HepG2 (cell line): ENCODE data around the gene OSGIN1. TPM values are rescaled to one million over a fixed set of nuclear protein-coding genes. Genes with fewer than 3 reads are reported as not detected.

Experiments
- ETV6 ChIP-seq: sonication (generic); formaldehyde crosslinking; conservative IDR thresholded peaks from 2 replicates; pipeline ENCODE4 v1.4.0; 2020; ENCODE audit warnings: missing genetic modification reagents
- GMEB1 ChIP-seq: sonication (generic); formaldehyde crosslinking; IDR thresholded peaks from 2 replicates; pipeline ENCODE4 v1.5.1; 2020; ENCODE audit warnings: missing genetic modification reagents, mild to moderate bottlenecking, borderline replicate concordance
- IKZF1 ChIP-seq: fragments of 450-650 bp; IDR thresholded peaks from 2 replicates; pipeline ENCODE4 v1.7.1; 2016
- IRF1 ChIP-seq: sonication (generic); formaldehyde crosslinking; IDR thresholded peaks from 2 replicates; pipeline ENCODE4 v1.4.0; 2020; ENCODE audit warnings: low read depth, mild to moderate bottlenecking, missing genetic modification reagents
- NCOR1 ChIP-seq: fragments of 200-600 bp; sonication (generic); IDR thresholded peaks from 2 replicates; pipeline ENCODE4 v1.7.0; 2017; ENCODE audit warnings: antibody characterized with exemption, low read length, borderline replicate concordance
- PRMT3 ChIP-seq: sonication (generic); formaldehyde crosslinking; IDR thresholded peaks from 2 replicates; pipeline ENCODE4 v1.8.1; 2022; ENCODE audit warnings: low read depth, mild to moderate bottlenecking, moderate library complexity, missing genetic modification reagents, borderline replicate concordance
- TBX2 ChIP-seq: sonication (generic); formaldehyde crosslinking; IDR thresholded peaks from 2 replicates; pipeline ENCODE4 v1.5.0; 2020; ENCODE audit warnings: missing genetic modification reagents, mild to moderate bottlenecking, borderline replicate concordance
- TSC22D2 ChIP-seq: sonication (generic); formaldehyde crosslinking; IDR thresholded peaks from 2 replicates; pipeline ENCODE4 v1.5.1; 2020; ENCODE audit warnings: missing genetic modification reagents, mild to moderate bottlenecking, borderline replicate concordance
- ZHX2 ChIP-seq, 2 experiments: sonication (generic) in 1 of 2; formaldehyde crosslinking in 1 of 2; IDR thresholded peaks; 2 replicates each; pipeline versions ENCODE4 v1.6.1 to v1.9.0; 2014 to 2022; ENCODE audit warnings: antibody characterized with exemption in 1 of 2, borderline replicate concordance in 1 of 2, inconsistent platforms in 1 of 2, low read depth in 1 of 2, missing genetic modification reagents in 1 of 2
- polyA plus RNA-seq, 8 experiments: library from polyadenylated mRNA; depleted of rRNA in 3 of 8; stranded (reverse) in 7 of 8; unstranded in 1 of 8; fragments of >200 nt; fragmentation: Illumina TruSeq in 4 of 8; extraction: Trizol in 4 of 8; gene quantifications; 2 replicates each; pipeline versions ENCODE4 v1.2.1 to v1.2.3, GENCODE V29; 2011 to 2016; ENCODE audit warnings: low read depth in 4 of 8, missing spikeins in 1 of 8, mixed read lengths in 1 of 8; ENCODE audit not compliant: insufficient read depth in 1 of 8
- total RNA-seq, 5 experiments: library from RNA; depleted of rRNA; stranded (reverse); fragments of >200 nt; fragmentation: Illumina TruSeq; extraction: Trizol; gene quantifications; 2 replicates each; pipeline ENCODE4 v1.2.3, GENCODE V29; 2016; ENCODE audit warnings: low read depth in 1 of 5
- TF ChIP-seq, protein P1 (sequence below): sonication (generic); formaldehyde crosslinking; IDR thresholded peaks from 2 replicates; pipeline ENCODE4 v1.4.0; 2020; ENCODE audit warnings: missing genetic modification reagents, borderline replicate concordance
- TF ChIP-seq, protein P2 (sequence below): sonication (generic); formaldehyde crosslinking; IDR thresholded peaks from 2 replicates; pipeline ENCODE4 v1.4.0; 2020; ENCODE audit warnings: missing genetic modification reagents

The OSGIN1 gene
- total and polyA plus RNA-seq, 2 of the 13 experiments (the other 11 are each of a cell fraction or from before 2014, with no cell fraction given), result 20.5 to 27.1 TPM

- TF ChIP-seq IRF1, result no peak
- TF ChIP-seq ZHX2 (IDR thresholded peaks at IDR 0.05; ENCODE audit: low read depth), result no peak; the same call in 1 of the 2 replicates
- TF ChIP-seq ZHX2 (CRISPR knock-in tag; IDR thresholded peaks at IDR 0.05; ENCODE audit: borderline replicate concordance), result no peak
- peak; percentile 73; the same call in 1 of the 2 replicates for TF ChIP-seq GMEB1 (CRISPR knock-in tag)
- TF ChIP-seq, protein P1, sequence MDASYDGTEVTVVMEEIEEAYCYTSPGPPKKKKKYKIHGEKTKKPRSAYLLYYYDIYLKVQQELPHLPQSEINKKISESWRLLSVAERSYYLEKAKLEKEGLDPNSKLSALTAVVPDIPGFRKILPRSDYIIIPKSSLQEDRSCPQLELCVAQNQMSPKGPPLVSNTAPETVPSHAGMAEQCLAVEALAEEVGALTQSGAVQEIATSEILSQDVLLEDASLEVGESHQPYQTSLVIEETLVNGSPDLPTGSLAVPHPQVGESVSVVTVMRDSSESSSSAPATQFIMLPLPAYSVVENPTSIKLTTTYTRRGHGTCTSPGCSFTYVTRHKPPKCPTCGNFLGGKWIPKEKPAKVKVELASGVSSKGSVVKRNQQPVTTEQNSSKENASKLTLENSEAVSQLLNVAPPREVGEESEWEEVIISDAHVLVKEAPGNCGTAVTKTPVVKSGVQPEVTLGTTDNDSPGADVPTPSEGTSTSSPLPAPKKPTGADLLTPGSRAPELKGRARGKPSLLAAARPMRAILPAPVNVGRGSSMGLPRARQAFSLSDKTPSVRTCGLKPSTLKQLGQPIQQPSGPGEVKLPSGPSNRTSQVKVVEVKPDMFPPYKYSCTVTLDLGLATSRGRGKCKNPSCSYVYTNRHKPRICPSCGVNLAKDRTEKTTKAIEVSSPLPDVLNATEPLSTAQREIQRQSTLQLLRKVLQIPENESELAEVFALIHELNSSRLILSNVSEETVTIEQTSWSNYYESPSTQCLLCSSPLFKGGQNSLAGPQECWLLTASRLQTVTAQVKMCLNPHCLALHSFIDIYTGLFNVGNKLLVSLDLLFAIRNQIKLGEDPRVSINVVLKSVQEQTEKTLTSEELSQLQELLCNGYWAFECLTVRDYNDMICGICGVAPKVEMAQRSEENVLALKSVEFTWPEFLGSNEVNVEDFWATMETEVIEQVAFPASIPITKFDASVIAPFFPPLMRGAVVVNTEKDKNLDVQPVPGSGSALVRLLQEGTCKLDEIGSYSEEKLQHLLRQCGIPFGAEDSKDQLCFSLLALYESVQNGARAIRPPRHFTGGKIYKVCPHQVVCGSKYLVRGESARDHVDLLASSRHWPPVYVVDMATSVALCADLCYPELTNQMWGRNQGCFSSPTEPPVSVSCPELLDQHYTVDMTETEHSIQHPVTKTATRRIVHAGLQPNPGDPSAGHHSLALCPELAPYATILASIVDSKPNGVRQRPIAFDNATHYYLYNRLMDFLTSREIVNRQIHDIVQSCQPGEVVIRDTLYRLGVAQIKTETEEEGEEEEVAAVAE (CRISPR knock-in tag), result peak; percentile 92
- TF ChIP-seq TBX2 (CRISPR knock-in tag), result peak; percentile 98
- TF ChIP-seq, protein P2, sequence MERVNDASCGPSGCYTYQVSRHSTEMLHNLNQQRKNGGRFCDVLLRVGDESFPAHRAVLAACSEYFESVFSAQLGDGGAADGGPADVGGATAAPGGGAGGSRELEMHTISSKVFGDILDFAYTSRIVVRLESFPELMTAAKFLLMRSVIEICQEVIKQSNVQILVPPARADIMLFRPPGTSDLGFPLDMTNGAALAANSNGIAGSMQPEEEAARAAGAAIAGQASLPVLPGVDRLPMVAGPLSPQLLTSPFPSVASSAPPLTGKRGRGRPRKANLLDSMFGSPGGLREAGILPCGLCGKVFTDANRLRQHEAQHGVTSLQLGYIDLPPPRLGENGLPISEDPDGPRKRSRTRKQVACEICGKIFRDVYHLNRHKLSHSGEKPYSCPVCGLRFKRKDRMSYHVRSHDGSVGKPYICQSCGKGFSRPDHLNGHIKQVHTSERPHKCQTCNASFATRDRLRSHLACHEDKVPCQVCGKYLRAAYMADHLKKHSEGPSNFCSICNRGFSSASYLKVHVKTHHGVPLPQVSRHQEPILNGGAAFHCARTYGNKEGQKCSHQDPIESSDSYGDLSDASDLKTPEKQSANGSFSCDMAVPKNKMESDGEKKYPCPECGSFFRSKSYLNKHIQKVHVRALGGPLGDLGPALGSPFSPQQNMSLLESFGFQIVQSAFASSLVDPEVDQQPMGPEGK (CRISPR knock-in tag), result peak; percentile 95
- TF ChIP-seq IKZF1, result no peak
- peak; percentile 91 for TF ChIP-seq PRMT3
- peak; percentile 94; the same call in 1 of the 2 replicates for TF ChIP-seq NCOR1
- peak; percentile 94; the same call in 1 of the 2 replicates for TF ChIP-seq TSC22D2
- TF ChIP-seq ETV6 (CRISPR knock-in tag), result peak; percentile 90
Observed at GRCh38 chr16:83942815-83943515, 10.1 kb upstream of the OSGIN1 start (continued).
